Activated effector memory CD4-positive, alpha-beta T cell treated with Interleukin-2 at 50 U/mL for 16 hours (primary cell): ENCODE data around the gene CA7.
"Not testable (repeated sequence)": the region's sequence is repeated elsewhere in the genome, so short reads cannot be mapped to it uniquely, and the experiment has no call there.

Experiments used
- DNase-seq: peaks from one replicate; pipeline ENCODE4 v3.0.0-alpha.2; 2020

CA7 gene

DNA sequence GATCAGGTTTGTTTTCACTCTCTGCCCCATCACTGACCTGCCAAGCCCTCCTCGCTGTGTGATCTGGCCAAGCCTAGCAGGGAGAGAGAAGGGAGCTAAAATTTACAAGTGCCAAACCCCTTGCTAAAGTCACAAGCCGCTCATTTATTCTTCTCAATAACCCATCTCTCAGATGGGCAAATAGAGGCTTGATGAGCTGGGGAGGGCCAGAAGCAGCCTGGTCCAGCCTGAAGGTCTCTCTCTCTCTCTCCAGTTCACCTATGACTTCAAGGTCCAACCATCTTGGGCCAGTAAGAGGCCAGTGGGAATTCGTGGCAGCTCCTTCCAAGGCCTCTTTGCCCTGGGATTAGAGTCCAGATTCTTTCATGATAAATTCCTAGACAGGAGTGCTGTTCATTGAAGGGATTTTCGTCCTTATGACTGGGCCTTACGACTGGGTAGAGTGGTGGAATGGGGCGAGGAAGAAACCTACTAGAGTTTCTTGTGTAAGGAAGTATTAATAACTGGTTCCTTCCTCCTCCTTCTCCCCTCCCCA, 3.4 kb downstream of the CA7 start:
- no peak for DNase-seq

DNA sequence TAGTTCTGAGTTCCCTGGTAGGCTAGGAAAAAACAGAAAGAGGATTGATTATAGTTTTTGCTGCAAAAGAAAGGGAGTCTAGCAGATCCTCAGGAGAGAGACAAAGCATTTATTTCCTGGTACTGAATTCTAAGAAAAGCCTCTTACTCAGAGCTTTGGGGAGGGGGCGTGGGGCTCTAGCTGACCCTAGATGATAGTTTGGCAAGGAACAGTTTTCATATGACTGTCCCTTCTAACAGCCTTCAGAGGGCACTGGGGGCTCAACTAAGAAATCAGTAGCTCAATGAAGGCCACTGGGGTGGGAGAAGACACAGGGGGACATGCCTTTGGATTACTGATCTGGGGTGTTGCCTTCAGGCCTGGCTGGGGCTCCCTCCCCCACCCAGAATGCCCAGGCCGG, 4.0 kb downstream of the CA7 start:
- DNase-seq = no peak

DNA sequence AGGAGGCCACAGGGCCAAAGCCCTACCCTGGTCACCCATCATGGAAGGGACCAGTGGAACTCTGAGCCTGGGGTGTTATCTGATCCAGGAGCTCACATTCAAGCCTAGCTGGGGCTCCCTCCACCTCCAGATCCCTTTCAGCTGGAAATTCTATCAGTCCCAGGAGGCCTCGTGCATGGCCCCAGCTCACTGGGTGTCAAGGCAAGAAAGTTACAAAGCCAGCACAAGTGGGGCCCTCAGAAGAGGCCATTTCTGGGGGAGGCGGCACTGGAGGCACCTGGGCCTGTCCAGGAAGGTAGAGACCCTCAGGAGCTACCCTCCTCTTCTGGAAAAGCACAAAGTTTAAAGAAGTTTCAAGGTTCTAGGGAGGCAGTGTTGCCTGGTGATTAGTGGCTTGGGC, 4.8 kb downstream of the CA7 start:
- DNase-seq = no peak

DNA sequence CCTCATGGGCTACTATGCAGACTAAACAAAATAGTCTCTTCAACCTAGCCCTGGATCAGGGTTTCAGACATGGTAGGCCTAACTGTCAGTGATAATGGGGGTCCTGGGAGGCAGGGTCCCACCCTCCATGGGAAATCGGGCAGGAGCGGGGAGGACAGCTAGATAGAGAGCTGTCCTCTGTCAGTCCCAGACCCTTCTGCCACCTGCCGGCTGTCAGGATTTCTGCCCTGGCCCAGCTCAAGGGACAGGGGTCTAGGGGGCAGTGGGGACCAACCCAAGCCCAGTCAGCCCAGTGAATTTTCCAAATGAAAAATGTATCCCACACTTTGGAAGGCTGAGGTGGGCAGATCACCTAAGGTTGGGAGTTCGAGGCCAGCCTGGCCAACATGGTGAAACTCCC, 5.3 kb downstream of the CA7 start:
- DNase-seq = no peak

DNA sequence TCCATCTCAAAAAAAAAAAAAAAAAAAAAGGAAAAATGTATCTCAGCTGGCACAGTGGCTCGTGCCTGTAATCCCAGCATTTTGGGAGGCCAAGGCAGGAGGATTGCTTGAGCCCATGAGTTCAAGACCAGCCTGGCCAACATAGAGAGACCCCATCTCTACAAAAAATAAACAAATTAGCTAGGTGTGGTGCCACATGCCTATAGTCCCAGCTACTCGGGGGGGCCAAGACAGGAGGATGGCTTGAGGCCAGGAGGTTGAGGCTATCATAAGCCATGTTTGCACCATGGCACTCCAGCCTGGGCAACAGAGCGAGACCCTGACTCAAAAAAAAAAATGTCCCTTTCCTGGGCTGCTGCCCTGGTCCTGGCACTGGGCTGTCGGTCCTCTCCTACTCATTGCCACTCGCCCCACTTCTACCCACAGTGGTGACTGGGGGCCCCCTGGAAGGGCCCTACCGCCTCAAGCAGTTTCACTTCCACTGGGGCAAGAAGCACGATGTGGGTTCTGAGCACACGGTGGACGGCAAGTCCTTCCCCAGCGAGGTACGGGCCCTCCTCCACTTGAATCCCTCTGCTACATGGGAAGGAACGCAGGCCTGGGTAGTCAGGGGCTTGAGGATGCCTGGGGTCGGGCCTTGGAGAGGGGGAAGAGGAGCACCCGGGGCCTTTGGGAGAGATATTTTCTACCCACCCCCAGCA, 6.1 kb downstream of the CA7 start:
- no peak for DNase-seq

DNA sequence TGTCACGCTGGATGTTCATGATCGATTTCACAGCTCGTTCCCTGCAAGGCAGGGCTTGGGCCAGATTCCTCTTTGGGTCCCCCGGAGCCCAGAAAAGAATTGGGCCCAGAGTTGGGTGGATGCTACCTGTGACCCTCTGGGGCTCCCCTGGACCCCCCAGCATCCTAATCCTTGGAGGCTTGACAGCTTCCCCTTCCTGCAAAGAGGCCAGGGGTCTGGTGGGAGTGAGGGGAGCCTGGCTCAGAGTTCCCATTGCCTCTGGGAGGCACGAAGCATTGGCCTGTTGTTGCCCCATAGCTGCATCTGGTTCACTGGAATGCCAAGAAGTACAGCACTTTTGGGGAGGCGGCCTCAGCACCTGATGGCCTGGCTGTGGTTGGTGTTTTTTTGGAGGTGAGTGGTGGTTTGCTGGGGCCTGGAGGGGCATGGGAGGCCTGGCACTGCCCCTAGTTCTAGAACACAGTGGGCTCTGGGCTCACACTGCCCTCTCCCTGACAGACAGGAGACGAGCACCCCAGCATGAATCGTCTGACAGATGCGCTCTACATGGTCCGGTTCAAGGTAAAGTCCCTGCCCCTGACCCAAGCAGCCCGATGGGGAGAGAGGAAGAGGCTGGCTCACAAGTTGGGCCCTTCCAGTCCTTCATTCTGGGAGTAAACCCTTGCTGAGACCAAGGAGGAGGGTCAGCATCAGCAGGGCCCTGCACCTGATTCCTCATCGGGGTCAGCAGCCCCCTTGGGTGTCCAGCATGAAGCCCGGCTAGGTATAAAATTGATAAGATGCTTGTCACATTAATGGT, 7.2 kb downstream of the CA7 start:
- no peak for DNase-seq

DNA sequence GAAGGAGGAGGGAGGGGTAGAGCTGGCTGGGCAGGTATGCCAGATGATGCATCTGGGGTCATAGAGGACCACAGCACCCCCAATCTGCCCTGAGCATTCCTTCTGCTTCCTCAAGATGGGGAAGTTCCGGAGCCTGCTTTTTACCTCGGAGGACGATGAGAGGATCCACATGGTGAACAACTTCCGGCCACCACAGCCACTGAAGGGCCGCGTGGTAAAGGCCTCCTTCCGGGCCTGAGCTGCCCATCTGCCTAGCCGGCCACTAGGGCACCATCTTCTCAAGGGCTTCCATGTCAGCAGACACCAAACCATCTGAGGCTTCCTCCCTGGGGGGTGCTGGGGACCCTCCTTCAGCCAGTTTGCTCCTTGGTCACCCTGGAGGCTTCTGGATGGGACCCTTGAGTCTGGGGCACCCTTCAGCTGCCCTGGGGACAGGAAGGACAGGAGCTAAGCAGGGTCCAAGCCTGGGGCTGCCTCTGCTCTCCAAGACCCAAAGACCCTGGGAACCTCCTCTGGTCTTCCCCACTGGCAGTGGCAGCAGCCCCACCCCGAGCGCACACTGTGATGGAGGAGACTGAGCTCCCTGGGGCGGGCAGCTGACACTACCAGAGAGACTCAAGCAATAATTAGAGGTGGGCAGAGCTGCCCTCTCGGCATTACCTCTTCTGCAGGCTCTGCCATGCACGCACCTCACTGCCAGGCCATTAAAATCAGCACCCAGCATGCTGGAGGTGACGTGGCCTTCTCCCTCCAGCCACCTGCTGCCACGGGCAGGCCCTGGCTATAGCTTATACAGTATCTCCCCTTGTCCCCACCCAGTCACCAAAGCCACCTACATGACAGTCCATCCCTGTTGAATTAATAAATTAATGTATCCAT, 9.3 kb downstream of the CA7 start:
- no peak for DNase-seq

DNA sequence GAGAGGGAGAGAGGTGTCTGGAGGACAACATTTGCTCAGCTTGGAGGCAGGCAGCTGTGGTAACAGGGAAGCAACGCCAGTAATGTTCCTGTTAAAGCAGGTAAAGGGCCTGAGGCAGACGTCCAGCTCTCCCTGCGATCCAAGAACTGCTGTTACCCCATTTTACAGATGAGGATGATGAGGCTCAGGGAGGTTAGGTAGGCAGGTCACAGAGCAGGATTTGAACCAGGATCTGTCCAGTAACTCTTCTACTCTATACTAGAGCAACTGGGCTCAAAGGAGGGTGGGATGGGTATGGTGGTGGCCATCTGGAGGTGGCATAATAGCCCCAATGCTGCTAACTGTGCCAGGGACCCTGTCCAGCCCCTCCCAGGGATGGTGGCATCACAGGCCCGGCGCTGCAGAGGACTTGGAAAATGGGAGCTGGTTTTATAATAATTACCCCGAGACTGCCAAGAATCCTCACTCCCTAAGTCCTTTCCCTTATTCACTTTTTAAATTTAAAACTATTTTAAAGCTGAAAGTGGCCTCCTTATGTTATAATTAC, 12.0 kb downstream of the CA7 start:
- no peak for DNase-seq

DNA sequence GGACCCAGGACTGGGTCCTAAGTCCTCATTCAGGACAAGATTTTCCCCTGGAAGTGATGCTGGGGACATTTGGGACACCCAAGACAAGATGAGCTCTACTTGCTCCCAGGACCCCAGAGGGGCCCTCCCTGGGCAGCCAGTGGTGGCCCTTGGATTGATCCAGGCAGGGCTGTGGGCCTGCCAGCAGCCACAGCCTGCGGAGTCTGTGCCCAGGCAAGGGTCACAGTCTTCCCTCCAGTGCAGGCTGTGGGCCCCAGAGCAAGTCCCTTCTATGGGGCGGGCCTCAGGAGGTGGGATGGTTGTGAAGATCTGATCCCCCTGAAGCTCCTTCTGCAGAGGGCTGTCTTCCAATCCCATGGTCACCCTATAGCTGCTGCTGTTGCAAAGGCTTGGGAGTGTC, 12.6 kb downstream of the CA7 start:
- no peak for DNase-seq

DNA sequence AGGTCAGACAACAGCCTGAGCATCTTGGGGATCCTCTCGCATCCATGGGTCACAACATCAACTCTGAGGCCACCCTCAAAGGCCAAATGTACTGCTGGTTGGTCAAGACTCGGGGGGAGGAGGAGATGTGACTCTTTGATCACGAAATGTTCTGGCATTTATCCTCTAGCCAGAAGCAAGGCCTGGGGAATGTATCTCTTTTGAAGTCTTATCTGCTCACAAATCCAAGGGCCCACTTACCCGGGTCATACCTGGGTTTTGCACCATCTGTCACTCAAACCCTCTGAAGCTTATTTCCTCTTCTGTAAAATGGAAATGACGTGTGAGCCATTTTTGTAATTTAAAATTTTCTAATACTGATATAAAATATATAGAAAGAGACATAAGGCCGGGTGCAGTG, 13.2 kb downstream of the CA7 start:
- no peak for DNase-seq

DNA sequence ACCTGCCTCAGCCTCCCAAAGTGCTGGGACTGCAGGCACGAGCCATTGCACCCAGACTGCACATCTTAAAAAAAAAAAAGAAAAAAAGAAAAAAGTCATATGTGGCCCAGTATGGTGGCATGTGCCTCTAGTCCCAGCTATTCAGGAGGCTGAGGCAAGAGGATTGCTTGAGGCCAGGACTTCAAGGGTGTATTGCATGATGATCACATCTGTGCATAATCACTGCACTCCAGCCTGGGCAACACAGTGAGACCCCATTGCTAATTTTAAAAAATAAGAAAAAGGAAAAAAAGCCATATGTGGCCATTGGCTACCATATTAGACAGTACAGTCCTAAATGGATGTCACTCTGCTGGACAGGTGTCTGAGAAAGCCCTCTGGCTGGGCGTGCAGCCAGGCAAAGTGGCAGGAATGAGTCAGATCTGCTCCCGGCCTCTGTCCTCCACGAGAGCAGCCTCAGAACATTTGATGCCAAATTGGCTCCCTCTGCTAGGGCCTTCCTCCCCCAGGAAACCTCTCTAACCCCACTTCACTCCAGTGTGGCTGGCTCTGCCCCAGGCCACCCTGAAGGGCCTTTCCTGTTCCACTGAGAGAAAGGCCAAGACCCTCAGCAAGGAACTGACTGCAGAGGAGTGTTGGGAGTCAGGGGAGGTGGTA, 14.7 kb downstream of the CA7 start:
- DNase-seq = no peak

DNA sequence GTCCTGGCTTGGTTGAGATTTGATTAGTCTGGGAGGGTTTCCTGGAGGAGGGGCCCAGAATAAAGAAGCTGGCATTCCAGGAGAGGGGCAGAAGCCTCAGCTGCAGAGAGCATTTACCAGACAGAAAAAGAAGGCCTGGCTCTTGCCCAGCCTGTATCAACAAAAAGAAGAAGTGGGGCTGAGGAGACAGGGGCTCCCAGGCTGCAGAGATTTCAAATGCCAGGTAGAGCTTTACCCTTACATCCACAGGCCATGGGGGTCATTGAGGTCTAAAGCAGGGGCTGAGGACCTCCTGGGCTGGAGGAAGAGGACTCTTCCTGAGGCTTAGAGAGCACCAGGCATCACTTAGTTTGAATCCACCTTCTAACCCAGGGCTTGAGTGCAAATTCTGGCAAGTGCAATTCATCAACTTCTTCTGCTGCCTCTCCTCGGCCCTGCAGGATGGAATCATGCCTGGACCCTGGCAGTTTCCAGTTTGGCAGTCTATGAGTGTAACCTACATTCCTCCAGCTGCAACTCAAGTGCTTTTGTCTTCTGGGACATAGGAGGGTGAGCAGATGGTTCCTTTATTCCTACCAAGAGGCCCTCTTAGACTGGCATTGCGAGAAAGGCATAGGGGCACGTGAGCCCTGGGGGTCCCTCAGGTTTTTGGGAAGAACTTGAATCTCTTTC, 15.3 kb downstream of the CA7 start:
- no peak for DNase-seq

DNA sequence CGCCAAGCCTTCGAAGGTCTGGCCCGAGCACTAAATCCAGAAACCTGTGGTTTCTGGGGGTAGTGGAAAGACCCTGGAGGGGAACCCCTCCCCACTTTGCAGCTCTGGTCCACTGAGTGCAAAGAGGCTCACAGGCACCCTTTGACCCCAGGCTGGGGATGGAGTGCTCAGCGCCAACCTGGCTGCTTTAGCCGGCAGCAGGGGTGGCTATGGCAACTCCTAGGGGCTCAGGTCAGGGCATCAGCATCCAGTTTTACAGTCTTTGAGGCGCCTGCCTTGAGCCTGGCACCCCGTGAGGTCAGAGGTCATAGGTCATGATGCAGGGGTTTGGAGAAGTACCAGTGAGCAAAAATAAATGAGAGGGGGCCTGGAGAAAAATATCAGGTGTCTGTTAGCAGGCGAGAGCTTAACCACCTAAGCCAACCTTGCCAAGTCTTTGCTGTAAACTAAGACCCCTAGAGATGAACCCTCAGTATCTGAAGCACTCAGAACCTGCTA, 17.9 kb downstream of the CA7 start:
- DNase-seq = no peak

DNA sequence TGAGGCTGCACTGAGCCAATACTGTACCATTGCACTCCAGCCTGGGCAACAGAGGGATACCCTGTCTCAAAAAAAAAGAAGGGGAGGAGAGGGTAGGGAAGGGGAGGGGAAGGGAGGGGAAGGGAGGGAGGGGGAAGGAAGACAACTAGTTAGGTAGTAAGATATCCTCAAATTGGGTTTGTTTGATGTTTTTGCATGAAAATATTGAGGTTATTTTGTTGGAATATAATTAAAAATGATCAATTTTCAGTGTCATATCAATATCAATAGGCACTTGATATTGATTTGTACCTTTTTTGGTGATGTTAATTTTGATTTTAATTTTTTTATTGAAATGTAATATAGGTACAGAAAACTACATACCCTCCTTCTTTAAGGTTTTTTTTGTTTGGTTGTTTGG, 19.5 kb downstream of the CA7 start:
- DNase-seq = no peak

DNA sequence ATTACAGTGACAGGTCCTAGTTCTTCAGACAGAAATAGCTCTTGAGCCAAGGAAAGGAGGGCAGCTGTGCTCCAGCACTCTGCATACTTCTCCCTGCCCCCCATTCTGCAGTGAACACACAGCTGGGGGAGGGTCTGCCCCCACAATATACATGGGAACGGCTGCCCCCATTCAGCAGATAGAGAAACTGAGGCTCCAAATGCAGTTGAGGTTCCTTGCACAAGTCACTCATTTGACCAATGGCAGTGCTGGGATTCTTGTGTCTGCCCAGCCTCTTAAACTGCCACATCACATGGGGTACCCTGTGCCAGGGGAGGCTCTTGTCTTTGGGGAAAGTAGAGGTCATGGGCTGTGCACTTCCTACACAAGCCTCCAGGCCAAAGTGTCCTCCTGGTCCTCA, 25.2 kb downstream of the CA7 start:
- DNase-seq = no peak

DNA sequence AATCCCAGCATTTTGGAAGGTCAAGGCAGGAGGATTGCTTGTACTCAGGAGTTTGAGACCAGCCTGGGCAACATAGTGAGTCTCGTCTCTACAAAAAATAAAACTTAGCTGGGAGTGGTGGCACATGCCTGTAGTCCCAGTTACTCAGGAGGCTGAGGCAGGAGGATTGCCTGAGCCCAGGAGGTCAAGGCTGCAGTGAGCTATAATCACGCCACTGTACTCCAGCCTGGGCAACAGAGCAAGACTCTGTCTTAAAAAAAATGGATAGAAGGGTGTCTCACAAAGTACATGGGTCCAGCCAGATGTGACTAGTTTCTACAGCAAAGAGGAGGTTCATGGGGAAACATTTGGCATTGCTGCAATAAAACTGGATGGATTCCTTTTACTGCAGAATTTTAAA, 27.1 kb downstream of the CA7 start:
- not testable (repeated sequence) for DNase-seq

DNA sequence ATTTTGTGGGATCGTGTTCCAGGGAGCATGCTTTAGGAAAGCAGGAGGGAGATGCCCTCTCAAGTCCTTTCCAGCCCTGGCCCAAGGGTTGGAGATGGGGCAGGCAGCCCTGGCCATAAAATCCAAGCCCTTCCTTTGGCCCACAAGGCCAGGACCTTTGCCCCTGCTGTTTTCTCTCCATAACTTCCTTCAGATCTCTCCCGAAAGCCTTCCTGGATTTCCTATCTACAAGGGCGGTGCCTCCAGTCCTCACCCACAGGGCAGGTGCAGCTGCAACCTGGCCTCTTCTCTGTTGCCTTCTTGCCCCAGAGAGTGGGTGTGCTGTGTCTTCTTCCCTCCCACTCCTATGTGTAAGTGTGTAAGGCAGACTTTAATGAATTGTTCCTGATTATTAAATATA, 27.6 kb downstream of the CA7 start:
- DNase-seq = no peak

DNA sequence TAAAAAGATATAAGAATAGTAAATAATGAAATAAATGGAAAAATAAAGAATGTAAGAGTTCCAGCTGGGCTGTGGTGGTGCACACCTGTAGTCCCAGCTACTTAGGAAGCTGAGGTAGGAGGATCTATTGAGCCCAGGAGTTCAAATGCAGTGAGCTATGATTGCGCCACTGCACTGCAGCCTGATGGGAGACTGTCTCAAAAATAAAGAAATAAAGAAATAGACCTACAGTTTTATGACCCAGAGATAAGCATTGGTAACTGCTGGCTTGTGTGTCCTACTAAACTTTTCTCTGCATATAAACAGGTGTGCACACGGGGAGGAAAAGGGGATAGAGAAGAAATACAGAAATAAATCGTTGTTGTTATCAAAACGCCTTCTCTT, 28.3 kb downstream of the CA7 start:
- no peak for DNase-seq

DNA sequence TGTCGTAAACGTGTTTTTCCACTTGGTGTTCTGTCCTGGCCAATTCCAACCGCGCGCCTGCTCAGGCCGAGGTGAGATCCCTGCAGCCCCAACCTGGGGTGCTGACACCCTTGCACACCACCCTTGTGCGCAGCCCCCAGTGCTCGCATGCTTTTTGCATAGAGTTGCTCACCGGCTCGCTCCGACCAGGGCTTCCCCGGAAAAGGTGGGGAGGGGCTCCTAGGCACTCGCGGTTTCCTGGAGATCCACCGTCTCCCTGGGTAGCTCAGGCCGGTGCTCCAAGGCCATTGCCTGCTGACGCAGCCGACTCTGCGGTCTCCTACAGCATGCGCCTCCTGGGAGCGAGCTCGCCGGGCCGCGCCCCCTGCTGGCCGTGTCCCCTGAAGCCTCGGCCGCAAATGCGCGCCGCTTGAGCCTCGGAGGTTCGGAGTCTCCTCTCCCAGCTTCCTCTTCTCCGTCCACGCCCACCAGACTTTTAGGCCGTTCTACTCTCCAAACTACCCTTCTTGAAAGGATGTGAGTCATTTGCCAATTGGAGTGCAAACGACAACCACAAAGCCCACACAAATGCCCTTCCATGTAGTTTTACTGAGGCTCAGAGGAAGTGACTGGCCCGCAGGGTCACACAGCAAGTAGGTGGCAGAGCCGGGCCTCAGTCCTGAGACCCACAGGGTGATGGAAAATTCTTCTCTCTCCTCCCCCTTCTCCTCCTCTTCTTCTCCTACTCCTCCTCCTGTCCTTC, 28.9 kb downstream of the CA7 start:
- DNase-seq = peak; percentile 85

DNA sequence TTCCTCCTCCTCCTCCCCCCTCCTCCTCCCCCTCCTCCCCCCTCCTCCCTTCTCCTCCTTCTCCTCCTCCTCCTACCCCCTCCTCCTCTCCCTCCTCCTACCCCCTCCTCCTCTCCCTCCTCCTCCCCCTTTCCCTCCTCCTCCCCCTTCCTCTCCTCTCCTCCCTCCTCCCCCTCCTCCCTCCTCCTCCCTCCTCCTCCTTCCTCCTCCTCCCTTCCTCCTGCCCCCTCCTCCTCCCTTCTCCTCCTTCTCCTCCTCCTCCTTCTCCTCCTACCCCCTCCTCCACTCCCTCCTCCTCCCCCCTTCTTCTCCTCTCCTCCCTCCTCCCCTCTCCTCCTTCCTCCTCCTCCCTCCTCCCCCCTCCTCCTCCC, 29.5 kb downstream of the CA7 start:
- no peak for DNase-seq
